GM12878 (cell line): ENCODE data around the gene CCDC15. TPM values are rescaled to one million over a fixed set of nuclear protein-coding genes. Genes with fewer than 3 reads are reported as not detected.

ENCODE experiments used
- ASH2L ChIP-seq: fragments of 300-600, 200-600 bp; sonication (generic); IDR thresholded peaks from 2 replicates; pipeline ENCODE4 v1.6.1; 2017; ENCODE audit warnings: low read depth, mild to moderate bottlenecking, borderline replicate concordance
- CHD2 ChIP-seq: IDR thresholded peaks from 2 replicates; pipeline ENCODE4 v1.6.1; 2011; ENCODE audit warnings: low read depth, low read length, improper control_type of control experiment, borderline replicate concordance
- EGR1 ChIP-seq, 2 experiments: IDR thresholded peaks; 1 replicate in 1 of 2; 2 replicates in 1 of 2; pipeline ENCODE4 v1.6.1; 2011 to 2012; ENCODE audit warnings: low read depth in 2 of 2, low read length in 2 of 2, borderline replicate concordance in 1 of 2, mild to moderate bottlenecking in 1 of 2, moderate library complexity in 1 of 2
- EP300 ChIP-seq, 2 experiments: fragments of 150-350 bp in 1 of 2; IDR thresholded peaks; 2 replicates each; pipeline ENCODE4 v1.6.1; 2011 to 2012; ENCODE audit warnings: low read depth in 2 of 2, low read length in 2 of 2, borderline replicate concordance in 1 of 2, improper control_type of control experiment in 1 of 2, inconsistent platforms in 1 of 2; ENCODE audit not compliant: control insufficient read depth in 1 of 2
- FOS ChIP-seq: IDR thresholded peaks from 3 replicates; pipeline ENCODE4 v1.6.1; 2011; ENCODE audit warnings: borderline replicate concordance; ENCODE audit not compliant: insufficient read length; ENCODE audit errors: extremely low read depth
- GATAD2B ChIP-seq: fragments of 450-650 bp; conservative IDR thresholded peaks from 2 replicates; pipeline ENCODE4 v1.6.1; 2017; ENCODE audit warnings: low read depth, mild to moderate bottlenecking, moderate library complexity
- HDAC6 ChIP-seq: fragments of 200-600 bp; sonication (generic); IDR thresholded peaks from one replicate; pipeline ENCODE4 v1.8.0; 2017; ENCODE audit warnings: antibody characterized with exemption; ENCODE audit not compliant: unreplicated experiment
- JUND ChIP-seq: IDR thresholded peaks from 2 replicates; pipeline ENCODE4 v1.6.1; 2012; ENCODE audit warnings: low read depth, mild to moderate bottlenecking, low read length, improper control_type of control experiment, moderate library complexity
- MEF2A ChIP-seq: IDR thresholded peaks from 2 replicates; pipeline ENCODE4 v1.6.1; 2011; ENCODE audit warnings: low read depth, mild to moderate bottlenecking, low read length, moderate library complexity; ENCODE audit not compliant: insufficient read depth
- MEF2B ChIP-seq: fragments of 450-650 bp; IDR thresholded peaks from 2 replicates; pipeline ENCODE4 v1.6.1; 2018; ENCODE audit warnings: mild to moderate bottlenecking, moderate library complexity; ENCODE audit not compliant: partially characterized antibody, poor library complexity, severe bottlenecking
- NBN ChIP-seq: fragments of 450-650 bp; IDR thresholded peaks from 2 replicates; pipeline ENCODE4 v1.6.1; 2016
- NFXL1 ChIP-seq: fragments of 450-650 bp; IDR thresholded peaks from 2 replicates; pipeline ENCODE4 v1.6.1; 2017; ENCODE audit warnings: antibody characterized with exemption, mild to moderate bottlenecking, borderline replicate concordance
- NFYB ChIP-seq: IDR thresholded peaks from 2 replicates; pipeline ENCODE4 v1.6.1; 2011; ENCODE audit warnings: low read depth, mild to moderate bottlenecking, low read length, improper control_type of control experiment, moderate library complexity; ENCODE audit not compliant: insufficient read depth
- NR2C1 ChIP-seq: fragments of 450-650 bp; IDR thresholded peaks from 2 replicates; pipeline ENCODE4 v1.6.1; 2017; ENCODE audit warnings: antibody characterized with exemption, mild to moderate bottlenecking, moderate library complexity
- NR2F1 ChIP-seq: fragments of 450-650 bp; conservative IDR thresholded peaks from 2 replicates; pipeline ENCODE4 v1.6.1; 2017; ENCODE audit warnings: mild to moderate bottlenecking
- POLR2AphosphoS2 ChIP-seq: IDR thresholded peaks from 2 replicates; pipeline ENCODE4 v1.6.1; 2011; ENCODE audit warnings: low read depth, mild to moderate bottlenecking, low read length, improper control_type of control experiment, moderate library complexity
- RAD51 ChIP-seq: fragments of 450-650 bp; IDR thresholded peaks from 2 replicates; pipeline ENCODE4 v1.6.1; 2016; ENCODE audit warnings: moderate library complexity, mild to moderate bottlenecking, inconsistent platforms
- RCOR1 ChIP-seq: conservative IDR thresholded peaks from 2 replicates; pipeline ENCODE4 v1.6.1; 2012; ENCODE audit warnings: low read depth, low read length, improper control_type of control experiment
- SREBF1 ChIP-seq: IDR thresholded peaks from 2 replicates; pipeline ENCODE4 v1.6.1; 2012; ENCODE audit warnings: mild to moderate bottlenecking, low read length
- STAT1 ChIP-seq: fragments of 450-650 bp; conservative IDR thresholded peaks from 2 replicates; pipeline ENCODE4 v1.6.1; 2014; ENCODE audit warnings: antibody characterized with exemption, mild to moderate bottlenecking
- SUPT20H ChIP-seq: IDR thresholded peaks from 2 replicates; pipeline ENCODE4 v1.6.1; 2011; ENCODE audit warnings: low read depth, mild to moderate bottlenecking, low read length, moderate library complexity, borderline replicate concordance; ENCODE audit not compliant: control insufficient read depth
- TAF1 ChIP-seq: IDR thresholded peaks from 2 replicates; pipeline ENCODE4 v1.6.1; 2011; ENCODE audit warnings: mild to moderate bottlenecking, low read depth, low read length, borderline replicate concordance
- TBL1XR1 ChIP-seq: IDR thresholded peaks from 2 replicates; pipeline ENCODE4 v1.6.1; 2012; ENCODE audit warnings: low read depth, low read length, improper control_type of control experiment
- TCF7 ChIP-seq: IDR thresholded peaks from 2 replicates; pipeline ENCODE4 v1.6.1; 2014; ENCODE audit warnings: antibody characterized with exemption, borderline replicate concordance
- ZNF24 ChIP-seq: fragments of 450-650 bp; IDR thresholded peaks from 2 replicates; pipeline ENCODE4 v1.6.1; 2017; ENCODE audit warnings: antibody characterized with exemption, mild to moderate bottlenecking
- ZZZ3 ChIP-seq: IDR thresholded peaks from 2 replicates; pipeline ENCODE4 v1.6.1; 2011; ENCODE audit warnings: low read depth; ENCODE audit not compliant: control insufficient read depth, insufficient read length
- polyA plus RNA-seq, 11 experiments: library from polyadenylated mRNA; depleted of rRNA in 4 of 11; unstranded in 6 of 11; stranded (reverse) in 5 of 11; fragments of >200 nt; fragmentation: Nextera tagmentation in 4 of 11; fragmentation: Illumina TruSeq in 1 of 11; extraction: Ambion mirVana in 4 of 11; extraction: Trizol in 1 of 11; gene quantifications; 1 replicate in 1 of 11; 2 replicates in 10 of 11; pipeline versions ENCODE4 v1.2.1 to v1.2.3, GENCODE V29; 2011 to 2016; ENCODE audit warnings: inconsistent platforms in 2 of 11, missing spikeins in 2 of 11, low read depth in 1 of 11
- total RNA-seq, 4 experiments: library from RNA; depleted of rRNA in 3 of 4; stranded (reverse); fragments of >200 nt in 3 of 4; fragmentation: Illumina TruSeq in 1 of 4; extraction: Trizol in 1 of 4; gene quantifications; 2 replicates each; pipeline versions ENCODE4 v1.2.1 to v1.2.3, GENCODE V29; 2013 to 2021
- TF ChIP-seq, protein P1 (sequence below): IDR thresholded peaks from 2 replicates; pipeline ENCODE4 v1.6.1; 2011; ENCODE audit warnings: low read depth, low read length, improper control_type of control experiment, borderline replicate concordance
- TF ChIP-seq, protein P2 (sequence below): IDR thresholded peaks from 2 replicates; pipeline ENCODE4 v1.6.1; 2011; ENCODE audit warnings: mild to moderate bottlenecking, low read depth, low read length, moderate library complexity; ENCODE audit not compliant: insufficient replicate concordance
- TF ChIP-seq, protein P3 (sequence below): IDR thresholded peaks from 2 replicates; pipeline ENCODE4 v1.6.1; 2011; ENCODE audit warnings: low read depth, mild to moderate bottlenecking, low read length, moderate library complexity, borderline replicate concordance; ENCODE audit errors: extremely low read depth

The CCDC15 gene
- total and polyA plus RNA-seq, 10 of the 15 experiments (the other 5 are each of a cell fraction or from before 2014, with no cell fraction given) = 2.0 to 5.3 (median 3.3) TPM

DNA sequence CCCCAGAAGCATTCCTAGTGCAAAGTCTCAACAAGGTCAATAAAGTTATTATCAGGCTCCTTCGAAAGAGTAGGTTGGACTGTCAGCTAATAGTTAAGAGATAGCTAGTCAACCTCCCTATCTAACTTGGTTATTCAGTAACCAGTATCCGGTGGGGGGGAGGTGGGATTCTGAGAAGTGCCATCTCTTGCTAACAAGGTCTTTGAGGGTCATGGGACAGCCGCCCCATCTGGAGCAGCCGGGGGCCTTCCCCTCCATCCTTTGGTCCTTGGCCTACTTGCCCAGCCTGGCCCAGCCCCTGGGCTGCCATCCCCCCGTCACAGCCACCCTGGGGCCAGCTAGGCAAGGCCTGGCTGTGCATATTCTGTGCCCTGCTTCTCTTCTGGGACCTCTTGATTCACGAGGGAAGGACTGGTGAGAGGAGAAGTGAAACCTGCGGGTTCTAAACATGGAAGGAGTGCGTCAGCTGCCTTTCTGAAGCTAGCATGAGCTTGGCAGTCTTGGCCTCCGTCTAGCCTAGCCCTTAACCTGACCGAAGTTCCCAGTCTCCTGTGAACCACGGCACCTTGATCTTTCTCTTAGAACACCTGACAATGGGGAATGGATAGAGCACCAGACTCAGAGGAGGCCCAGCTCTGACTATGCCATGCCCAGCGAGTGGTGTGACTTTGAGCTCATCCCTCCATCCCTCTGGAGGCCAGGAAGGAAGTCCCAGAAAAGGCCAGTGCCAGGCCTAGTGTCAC lies 118.4 kb downstream of the CCDC15 start (continued):
- TF ChIP-seq ASH2L (no peak), NBN (peak; percentile 96), NR2F1 (peak; percentile 94), NFXL1 (no peak), TBL1XR1 (peak; percentile 68; the same call in 1 of the 2 replicates), SUPT20H (no peak), HDAC6 (no peak), RCOR1 (0 out of 2 replicates have a peak, but pooled peaks have one; percentile 88), CHD2 (peak; percentile 89), GATAD2B (peak; percentile 97), NFYB (no peak), ZZZ3 (no peak), RAD51 (0 out of 2 replicates have a peak, but pooled peaks have one; percentile 46), FOS (no peak), MEF2B (peak; percentile 96), TAF1 (peak; percentile 41; the same call in 1 of the 2 replicates), NR2C1 (no peak), MEF2A (peak; percentile 84), ZNF24 (peak; percentile 39; the same call in 1 of the 2 replicates), EGR1 (IDR thresholded peaks at IDR 0.05; ENCODE audit: borderline replicate concordance in 1 of 2, low read depth in 2 of 2, low read length in 2 of 2) (no peak), STAT1 (peak; percentile 33; the same call in 1 of the 2 replicates), SREBF1 (no peak), EP300 (IDR thresholded peaks at IDR 0.05; ENCODE audit: borderline replicate concordance in 1 of 2, control insufficient read depth in 1 of 2, low read depth in 2 of 2, low read length in 2 of 2) (peak; percentile 95 to 97; a peak in 3 of 4 replicates), JUND (no peak), POLR2AphosphoS2 (no peak), TCF7 (no peak)
- TF ChIP-seq, protein P1, sequence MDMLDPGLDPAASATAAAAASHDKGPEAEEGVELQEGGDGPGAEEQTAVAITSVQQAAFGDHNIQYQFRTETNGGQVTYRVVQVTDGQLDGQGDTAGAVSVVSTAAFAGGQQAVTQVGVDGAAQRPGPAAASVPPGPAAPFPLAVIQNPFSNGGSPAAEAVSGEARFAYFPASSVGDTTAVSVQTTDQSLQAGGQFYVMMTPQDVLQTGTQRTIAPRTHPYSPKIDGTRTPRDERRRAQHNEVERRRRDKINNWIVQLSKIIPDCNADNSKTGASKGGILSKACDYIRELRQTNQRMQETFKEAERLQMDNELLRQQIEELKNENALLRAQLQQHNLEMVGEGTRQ = no peak; the same call in 1 of the 2 replicates
- TF ChIP-seq, protein P2, sequence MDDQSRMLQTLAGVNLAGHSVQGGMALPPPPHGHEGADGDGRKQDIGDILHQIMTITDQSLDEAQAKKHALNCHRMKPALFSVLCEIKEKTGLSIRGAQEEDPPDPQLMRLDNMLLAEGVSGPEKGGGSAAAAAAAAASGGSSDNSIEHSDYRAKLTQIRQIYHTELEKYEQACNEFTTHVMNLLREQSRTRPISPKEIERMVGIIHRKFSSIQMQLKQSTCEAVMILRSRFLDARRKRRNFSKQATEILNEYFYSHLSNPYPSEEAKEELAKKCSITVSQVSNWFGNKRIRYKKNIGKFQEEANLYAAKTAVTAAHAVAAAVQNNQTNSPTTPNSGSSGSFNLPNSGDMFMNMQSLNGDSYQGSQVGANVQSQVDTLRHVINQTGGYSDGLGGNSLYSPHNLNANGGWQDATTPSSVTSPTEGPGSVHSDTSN = peak; percentile 17
- TF ChIP-seq, protein P3, sequence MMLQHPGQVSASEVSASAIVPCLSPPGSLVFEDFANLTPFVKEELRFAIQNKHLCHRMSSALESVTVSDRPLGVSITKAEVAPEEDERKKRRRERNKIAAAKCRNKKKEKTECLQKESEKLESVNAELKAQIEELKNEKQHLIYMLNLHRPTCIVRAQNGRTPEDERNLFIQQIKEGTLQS = no peak
